HG02973 (cell line): ENCODE measurements around the gene PIP4K2C.
A peak's percentile ranks its signal among the peaks of the same experiment; 100 is the strongest.

Experiments
- ATAC-seq: cut with Tn5 transposase; IDR thresholded peaks from one replicate; pipeline ENCODE4 v1.9.1; 2021; ENCODE audit warnings: moderate library complexity; ENCODE audit not compliant: unreplicated experiment

PIP4K2C gene

GRCh38 chr12:57590864-57591781 is at the start of gene PIP4K2C:
PIP4K2C (plus strand) TSS chr12:57591192; CDS start chr12:57591290, 98 bp downstream.
- peak; percentile 96 for ATAC-seq

- no peak for ATAC-seq
Measured at GRCh38 chr12:57541717-57542116, 49.3 kb upstream of the PIP4K2C start.

GRCh38 chr12:57543581-57543980 is 47.4 kb upstream of the PIP4K2C start:
- no peak for ATAC-seq

- ATAC-seq, result no peak
Measured at GRCh38 chr12:57545809-57546437, 45.1 kb upstream of the PIP4K2C start.

- ATAC-seq, result peak; percentile 98
Measured at GRCh38 chr12:57546438-57547287, 44.3 kb upstream of the PIP4K2C start, which contains the start of gene DCTN2. DCTN2 (minus strand) TSS chr12:57547192; CDS start chr12:57547063, 129 bp downstream.

GRCh38 chr12:57547288-57548012 is 43.5 kb upstream of the PIP4K2C start:
- ATAC-seq, result no peak

- no peak for ATAC-seq
Measured at GRCh38 chr12:57548013-57548315, 43.0 kb upstream of the PIP4K2C start.

- ATAC-seq, result no peak
Measured at GRCh38 chr12:57548488-57548887, 42.5 kb upstream of the PIP4K2C start.

GRCh38 chr12:57549203-57549908 is 41.6 kb upstream of the PIP4K2C start:
- ATAC-seq, result no peak

GRCh38 chr12:57549909-57550640 is 40.9 kb upstream of the PIP4K2C start, which contains the start of gene KIF5A:
KIF5A (plus strand) TSS chr12:57550044; CDS start chr12:57550272, 228 bp downstream.
- ATAC-seq, result no peak

- ATAC-seq, result no peak
Measured at GRCh38 chr12:57550641-57551549, 40.1 kb upstream of the PIP4K2C start.

GRCh38 chr12:57551637-57552305 is 39.2 kb upstream of the PIP4K2C start:
- ATAC-seq, result no peak

- ATAC-seq, result no peak
Measured at GRCh38 chr12:57552306-57552651, 38.7 kb upstream of the PIP4K2C start.

- no peak for ATAC-seq
Measured at GRCh38 chr12:57552835-57553313, 38.1 kb upstream of the PIP4K2C start.

- ATAC-seq, result no peak
Measured at GRCh38 chr12:57553343-57554202, 37.4 kb upstream of the PIP4K2C start.

GRCh38 chr12:57554453-57554852 is 36.5 kb upstream of the PIP4K2C start:
- ATAC-seq, result no peak

- no peak for ATAC-seq
Measured at GRCh38 chr12:57554897-57555296, 36.1 kb upstream of the PIP4K2C start.
